ENCODE measurements around the gene BATF3. TPM values are rescaled to one million over a fixed set of nuclear protein-coding genes. Genes with fewer than 3 reads are reported as not detected.

BATF3 gene
- total RNA-seq, 1 donor from 2014 or later = 18.4 TPM

- Histone ChIP-seq H3K4me3 (no peak overlapping the region), H3K9me3 (no peaks in the 10 kb centered on the region), H3K27me3 (no peaks in the 10 kb centered on the region), H3K4me1 (peaks cover 5 to 13% of the 10 kb centered on the region in 2 donors), H3K27ac (no peak overlapping the region), H3K36me3 (no peaks in the 10 kb centered on the region)
- intact Hi-C loops (cut with DNase I) = loop anchor here (2.0 to 10.0 kb wide), 3 partner anchors 93 to 417 kb away; partner anchors contain the start of genes ATF3 and PPP2R5A
- TF ChIP-seq CTCF (IDR thresholded peaks at IDR 0.05) = no peak
- DNase-seq (ENCODE audit: low spot score in 2 of 2) = no peak
Measured at GRCh38 chr1:212701910-212702309, 2.3 kb upstream of the BATF3 start.

- no peaks in the 10 kb centered on the region for H3K9me3 ChIP-seq
- H3K27me3 ChIP-seq = no peaks in the 10 kb centered on the region
- peak overlapping the region; percentile 81 to 88 for H3K27ac ChIP-seq
- H3K36me3 ChIP-seq = no peaks in the 10 kb centered on the region
- H3K4me3 ChIP-seq = peak overlapping the region; percentile 73 to 90
- intact Hi-C loops (cut with DNase I) = loop anchor here (2.0 to 10.0 kb wide), 3 partner anchors 92 to 416 kb away; partner anchors contain the start of genes ATF3 and PPP2R5A
- peaks cover 5 to 13% of the 10 kb centered on the region in 2 donors for H3K4me1 ChIP-seq
- peak; percentile 10 to 74 for DNase-seq (ENCODE audit: low spot score in 2 of 2)
- TF ChIP-seq CTCF (IDR thresholded peaks at IDR 0.05) = peak in 1 of 3 experiments; percentile 14
Measured at GRCh38 chr1:212700892-212701819, 1.5 kb upstream of the BATF3 start.

GRCh38 chr1:212700223-212700891, 717 bp upstream of the BATF3 start:
- intact Hi-C loops (cut with DNase I) = loop anchor here (2.0 to 10.0 kb wide), 3 partner anchors 92 to 416 kb away; partner anchors contain the start of genes ATF3 and PPP2R5A
- H3K36me3 ChIP-seq = no peaks in the 10 kb centered on the region
- H3K4me3 ChIP-seq = peak overlapping the region; percentile 73 to 90
- no peaks in the 10 kb centered on the region for H3K27me3 ChIP-seq
- H3K9me3 ChIP-seq = no peaks in the 10 kb centered on the region
- H3K4me1 ChIP-seq = peaks cover 5 to 13% of the 10 kb centered on the region in 2 donors
- DNase-seq (ENCODE audit: low spot score in 2 of 2) = peak; percentile 9 to 80
- peak overlapping the region; percentile 81 to 88 for H3K27ac ChIP-seq
- TF ChIP-seq CTCF (IDR thresholded peaks at IDR 0.05) = no peak

GRCh38 chr1:212699104-212699624, 476 bp downstream of the BATF3 start:
- peak in 1 of 2 donors; percentile 74 for DNase-seq (ENCODE audit: low spot score in 2 of 2)
- peak in 2 of 3 experiments; percentile 47 to 61 for TF ChIP-seq CTCF (IDR thresholded peaks at IDR 0.05)
- Histone ChIP-seq H3K36me3 (no peaks in the 10 kb centered on the region), H3K9me3 (no peaks in the 10 kb centered on the region), H3K27ac (peak overlapping the region; percentile 81 to 88), H3K4me3 (peak overlapping the region; percentile 73 to 90), H3K4me1 (peaks cover 5 to 13% of the 10 kb centered on the region in 2 donors), H3K27me3 (no peaks in the 10 kb centered on the region)
- intact Hi-C loops (cut with DNase I) = loop anchor here (1.0 to 2.0 kb wide), 3 partner anchors 34 to 266 kb away; partner anchors contain the start of gene NENF

GRCh38 chr1:212698467-212699103, 1.1 kb downstream of the BATF3 start:
- Histone ChIP-seq H3K4me3 (peak overlapping the region; percentile 73 to 90), H3K4me1 (peaks cover 5 to 13% of the 10 kb centered on the region in 2 donors), H3K27ac (no peak overlapping the region), H3K9me3 (no peaks in the 10 kb centered on the region), H3K36me3 (no peaks in the 10 kb centered on the region), H3K27me3 (no peaks in the 10 kb centered on the region)
- intact Hi-C loops (cut with DNase I) = loop anchor here (1.0 to 2.0 kb wide), 3 partner anchors 34 to 266 kb away; partner anchors contain the start of gene NENF
- no peak for DNase-seq (ENCODE audit: low spot score in 2 of 2)
- no peak for TF ChIP-seq CTCF (IDR thresholded peaks at IDR 0.05)
